Retina (tissue), 1 donor: ENCODE measurements around the gene MRPS14.
A peak's percentile ranks its signal among the peaks of the same experiment; 100 is the strongest.
"Not testable (repeated sequence)": the region's sequence is repeated elsewhere in the genome, so short reads cannot be mapped to it uniquely, and the experiment has no call there.

ENCODE experiments used
- DNase-seq: peaks from one replicate; pipeline ENCODE4 v3.0.0-alpha.2; 2016

MRPS14 gene

DNA sequence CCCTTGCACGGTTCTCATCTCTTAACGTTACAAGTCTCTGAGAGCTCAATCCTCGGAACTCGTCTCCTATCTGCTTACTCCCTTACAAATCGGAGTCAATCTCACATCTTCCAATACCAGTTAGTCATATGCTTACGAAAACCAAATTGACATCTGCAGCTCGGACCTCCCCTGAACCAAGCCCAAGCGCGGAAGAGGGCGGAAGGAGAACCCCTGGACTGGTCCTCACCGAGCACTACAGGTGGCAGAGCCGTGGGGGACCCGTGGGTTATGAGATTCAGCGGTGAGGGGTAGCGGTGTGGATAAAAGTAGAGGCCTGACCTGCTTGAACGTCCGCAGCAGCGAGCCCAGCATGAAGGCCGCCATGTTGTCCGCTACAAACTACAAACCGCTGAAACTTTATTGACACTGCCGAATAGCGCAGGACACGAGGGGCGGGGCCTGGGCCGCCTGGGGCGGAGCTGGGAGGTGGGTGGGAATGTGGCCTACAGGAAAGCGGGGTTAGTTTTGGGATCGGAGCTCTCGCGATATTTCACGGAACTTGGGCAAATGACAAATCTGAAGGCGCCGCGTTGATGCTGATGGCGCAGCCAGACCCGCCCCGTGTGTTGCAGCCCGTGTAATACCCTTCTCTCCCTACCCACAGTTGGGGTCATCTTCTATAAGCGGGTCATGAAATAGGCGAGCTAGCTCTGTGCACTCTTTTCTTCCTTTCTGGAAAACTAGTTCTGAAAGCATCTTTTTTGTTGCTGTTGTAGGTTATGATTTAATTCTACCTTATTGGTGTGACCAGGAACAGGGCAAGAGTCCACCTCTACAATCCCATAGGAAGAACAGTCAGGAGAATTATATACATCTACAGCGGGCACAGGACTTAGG, at the start of gene MRPS14:
MRPS14 (minus strand) TSS at position 383 of the 879 bp plus-strand sequence; CDS start at position 366, 17 bp downstream.
- peak; percentile 96 for DNase-seq

DNA sequence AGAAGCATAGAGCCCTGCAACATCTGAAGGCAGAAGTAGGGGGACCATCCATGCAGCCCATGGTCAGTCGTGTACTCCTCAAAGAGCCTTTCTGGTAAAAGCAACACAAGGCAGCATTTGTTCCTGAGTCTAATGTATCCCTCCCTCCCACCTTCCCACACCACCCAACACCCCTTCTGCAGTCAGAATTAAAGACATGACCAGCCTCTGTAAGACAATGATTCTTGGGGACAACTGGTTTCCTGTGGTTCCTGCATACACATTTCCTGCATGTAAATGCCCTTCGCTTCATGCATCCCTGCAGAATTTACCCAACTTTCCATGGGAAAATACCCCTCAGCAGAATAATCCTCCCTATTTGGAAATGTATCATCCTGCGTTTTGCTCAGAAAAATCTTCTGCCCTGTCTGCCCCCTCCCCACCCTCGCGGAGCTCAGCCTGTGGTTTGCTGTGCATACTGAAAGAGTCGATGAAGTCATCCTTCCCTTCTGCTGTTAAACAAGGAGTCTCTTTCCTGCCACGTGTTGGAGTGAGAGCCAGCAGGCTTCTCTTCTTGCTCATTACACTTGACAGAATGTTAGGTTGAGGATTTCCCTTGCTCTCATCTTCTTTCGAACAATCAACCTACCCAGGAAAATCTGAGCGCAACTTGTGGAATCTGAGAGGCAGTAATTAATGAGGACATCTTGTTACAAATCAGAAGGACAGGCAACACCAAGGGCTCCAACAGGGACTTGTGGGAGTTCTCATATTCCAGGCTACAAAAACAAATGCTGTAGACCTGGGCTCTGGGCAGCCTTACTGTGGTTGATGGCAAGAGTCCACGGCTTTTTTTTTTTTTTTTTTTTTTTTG, 49.1 kb upstream of the MRPS14 start:
- peak; percentile 72 for DNase-seq

DNA sequence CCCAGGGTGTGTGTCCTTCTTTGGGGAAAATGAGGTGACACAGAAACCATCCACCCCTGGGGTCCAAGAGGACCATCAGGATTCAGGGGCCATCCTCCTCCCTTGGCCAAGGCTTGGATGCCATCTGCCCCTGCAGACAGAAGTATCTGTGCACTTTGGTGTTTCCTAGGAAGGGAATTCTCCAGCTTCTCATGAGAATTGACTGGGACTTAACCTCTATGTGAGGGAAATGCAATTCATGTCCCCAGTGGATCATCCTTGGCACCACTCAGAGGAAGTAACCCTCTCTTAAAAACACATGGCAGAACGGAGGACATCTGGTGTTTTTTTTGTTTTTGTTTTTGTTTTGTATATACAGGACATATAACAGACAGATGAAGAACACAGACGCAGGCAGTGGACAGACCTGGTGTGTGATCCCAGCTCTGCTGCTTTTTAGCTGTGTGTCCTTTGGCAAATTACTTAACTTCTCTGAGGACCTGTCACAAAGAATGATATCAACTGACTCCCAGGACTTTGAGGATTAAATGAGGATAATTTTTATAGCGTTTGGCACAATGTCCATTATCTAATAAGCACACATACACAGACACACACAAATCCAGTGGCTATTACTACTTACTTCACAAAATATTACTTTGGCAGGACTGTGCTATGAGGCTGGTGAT, 48.2 kb upstream of the MRPS14 start:
- no peak for DNase-seq

DNA sequence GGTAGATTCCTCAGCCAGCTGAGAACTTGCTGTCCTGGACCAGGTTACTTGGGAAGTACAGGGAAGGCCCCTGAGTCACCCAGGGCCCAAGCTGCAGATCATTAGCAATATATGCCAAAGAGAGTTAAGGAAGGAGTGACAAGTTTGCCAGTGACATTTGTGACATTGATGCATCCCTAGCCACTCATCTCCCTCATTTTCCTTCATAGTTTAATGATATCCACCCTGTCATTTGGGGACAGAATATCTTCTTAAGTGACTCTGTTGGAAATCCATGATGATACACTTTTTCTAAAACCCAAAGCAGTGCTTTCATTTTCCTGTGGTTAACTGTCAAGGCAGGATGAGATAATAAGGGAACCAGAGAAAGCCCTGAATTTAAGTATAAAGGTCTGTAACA, 47.6 kb upstream of the MRPS14 start:
- DNase-seq: no peak

DNA sequence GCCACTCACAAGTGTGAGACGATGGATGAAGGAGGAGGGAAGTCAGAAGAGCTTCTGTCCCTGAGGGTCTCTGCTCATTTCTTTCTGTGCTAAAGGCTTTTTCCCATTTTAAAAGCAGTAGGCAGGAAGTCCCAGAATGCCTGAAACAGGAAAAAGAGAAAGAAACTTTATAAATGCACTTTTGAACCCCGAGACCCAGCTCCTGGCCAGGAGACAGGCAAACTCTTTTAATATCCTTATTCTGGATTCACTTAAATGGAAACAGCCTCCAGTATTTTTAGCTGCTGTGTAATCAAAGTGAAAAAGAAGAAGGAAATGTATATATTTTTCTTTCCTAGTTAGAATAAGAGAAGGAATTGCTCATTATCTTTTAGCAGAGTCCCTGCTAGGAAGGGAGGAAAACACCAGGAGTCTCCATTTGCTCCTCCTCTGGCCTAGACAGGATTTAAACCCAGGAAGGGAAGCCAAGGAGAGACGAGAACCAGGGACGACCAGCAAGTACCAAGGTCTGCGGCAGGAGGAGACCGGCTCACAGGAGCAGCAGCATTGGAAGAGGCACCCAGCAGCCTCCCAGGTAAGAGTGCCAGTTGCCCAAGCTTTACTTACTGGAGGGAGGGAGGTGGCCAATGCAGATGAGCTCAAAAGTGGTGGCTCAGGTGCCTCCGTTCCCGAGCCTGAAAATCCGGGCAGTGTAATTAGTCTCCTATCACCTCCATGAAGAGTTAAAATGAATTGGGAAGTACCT, 44.3 kb upstream of the MRPS14 start, which contains the start of gene TNN:
TNN (plus strand) TSS at position 472 of the 745 bp plus-strand sequence. CDS start 9,586 bp downstream, outside the sequence.
- DNase-seq: no peak

DNA sequence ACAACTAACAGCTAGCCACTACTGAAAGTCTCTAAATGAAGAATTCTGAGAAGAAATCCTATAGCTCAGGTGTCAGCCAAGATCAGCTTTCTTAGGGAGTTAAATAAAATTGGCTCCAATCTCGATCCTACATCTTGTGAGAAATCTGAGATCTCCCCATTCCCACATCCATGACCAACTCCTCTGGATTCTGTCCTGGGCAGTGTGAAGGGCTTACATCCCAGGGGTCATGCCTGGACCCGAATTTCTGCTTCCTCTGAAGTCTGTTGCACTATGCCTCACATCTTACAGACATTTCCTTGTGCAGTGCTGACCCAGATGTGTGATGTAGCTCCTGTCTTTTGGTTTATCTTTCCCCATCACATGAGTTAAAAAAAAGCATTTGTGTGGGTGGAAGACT, 39.6 kb upstream of the MRPS14 start:
- DNase-seq: no peak

DNA sequence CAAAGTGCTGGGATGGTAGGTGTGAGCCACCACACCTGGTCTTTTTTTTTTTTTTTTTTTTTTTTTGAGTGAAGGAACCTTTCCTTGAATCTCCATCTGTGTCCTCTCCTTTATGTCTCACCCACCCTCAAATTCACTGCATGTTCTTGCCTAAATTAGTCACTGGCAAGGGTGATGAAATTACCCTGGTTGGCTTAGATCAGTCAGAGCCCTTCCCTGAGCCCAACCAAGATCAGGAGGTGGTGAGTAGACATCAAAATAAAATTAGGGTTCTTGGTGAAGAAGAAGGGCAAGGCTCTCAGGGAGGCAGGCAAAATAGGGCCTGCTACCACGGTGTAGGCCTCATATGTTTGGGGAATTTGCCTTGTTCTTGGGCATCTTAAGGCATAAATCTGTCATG, 39.1 kb upstream of the MRPS14 start:
- no peak for DNase-seq

DNA sequence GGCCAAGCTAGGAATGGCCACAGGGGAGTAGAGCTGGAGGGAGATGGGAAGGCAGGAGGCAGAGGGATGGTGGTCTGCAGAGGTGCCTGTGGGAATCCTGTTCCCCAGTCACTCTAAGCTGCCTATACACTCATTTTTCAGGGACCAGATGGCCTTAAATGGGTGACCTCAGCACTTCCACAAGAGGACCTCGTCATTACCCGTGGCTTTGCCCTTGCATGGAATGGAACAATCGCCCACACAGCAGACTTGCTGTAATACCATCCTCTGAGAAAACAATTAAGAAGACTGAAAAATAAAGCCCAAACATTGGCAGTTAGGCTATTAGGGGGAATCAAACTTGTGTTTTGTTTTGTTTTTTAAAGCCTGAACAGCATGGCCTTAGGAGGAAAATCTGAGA, 31.5 kb upstream of the MRPS14 start:
- no peak for DNase-seq

DNA sequence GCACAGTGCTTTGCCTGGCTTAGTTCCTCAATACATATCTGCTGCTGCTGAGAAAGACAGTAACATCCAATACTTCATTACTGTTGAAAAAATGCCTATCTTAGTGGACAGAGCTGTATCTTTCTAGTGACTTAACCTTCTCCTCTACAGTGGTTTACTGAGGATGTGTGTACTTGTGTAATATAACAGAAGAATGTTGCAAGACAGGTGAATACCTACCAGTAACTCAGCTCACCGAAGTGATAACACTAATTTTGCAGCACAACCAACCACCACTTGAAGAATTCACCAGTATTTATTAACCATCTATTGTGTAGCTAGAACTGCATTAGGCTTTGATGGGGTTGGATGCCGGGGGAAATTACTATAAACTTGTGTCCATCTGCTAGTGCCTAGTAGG, 27.8 kb upstream of the MRPS14 start:
- no peak for DNase-seq

DNA sequence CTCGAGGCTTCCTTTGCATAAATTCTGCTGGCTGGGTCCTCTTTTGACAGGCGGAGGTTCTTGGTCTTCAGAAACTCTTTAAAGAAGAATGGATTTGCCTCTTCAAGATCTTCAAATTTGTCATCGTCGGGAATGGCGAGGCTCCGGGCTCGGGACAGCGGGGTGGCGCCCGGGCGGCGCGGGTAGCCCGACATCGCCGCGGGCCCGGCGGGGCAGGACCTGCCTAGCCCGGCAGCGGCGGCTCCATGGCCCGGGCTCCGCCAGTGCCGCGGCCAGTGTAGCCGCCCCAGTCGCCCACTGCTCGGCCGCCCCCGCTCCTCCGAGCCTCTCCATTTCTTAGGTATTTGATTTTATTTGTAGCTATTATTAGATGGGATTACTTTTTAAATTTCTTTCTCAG, 22.3 kb upstream of the MRPS14 start:
- no peak for DNase-seq

DNA sequence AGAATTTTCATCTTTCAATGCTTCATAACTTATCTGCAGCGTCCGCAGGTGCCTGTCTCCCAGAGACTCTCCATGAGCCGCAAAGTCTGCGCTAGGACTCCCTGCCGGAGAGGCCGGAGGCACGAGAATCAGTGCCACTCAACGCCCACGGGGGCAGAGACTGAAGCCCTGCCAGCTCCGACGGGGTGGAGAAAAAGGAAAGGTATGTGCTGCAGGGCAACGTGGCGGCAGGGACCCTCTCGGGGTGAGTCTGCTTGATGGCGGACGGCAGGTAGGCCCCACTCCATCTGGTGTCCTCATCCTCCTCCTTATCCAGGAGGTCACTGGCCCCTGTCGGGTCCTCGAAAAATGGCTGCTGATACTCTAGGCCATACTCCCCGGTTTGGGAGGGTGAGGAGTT, 21.9 kb upstream of the MRPS14 start:
- no peak for DNase-seq

DNA sequence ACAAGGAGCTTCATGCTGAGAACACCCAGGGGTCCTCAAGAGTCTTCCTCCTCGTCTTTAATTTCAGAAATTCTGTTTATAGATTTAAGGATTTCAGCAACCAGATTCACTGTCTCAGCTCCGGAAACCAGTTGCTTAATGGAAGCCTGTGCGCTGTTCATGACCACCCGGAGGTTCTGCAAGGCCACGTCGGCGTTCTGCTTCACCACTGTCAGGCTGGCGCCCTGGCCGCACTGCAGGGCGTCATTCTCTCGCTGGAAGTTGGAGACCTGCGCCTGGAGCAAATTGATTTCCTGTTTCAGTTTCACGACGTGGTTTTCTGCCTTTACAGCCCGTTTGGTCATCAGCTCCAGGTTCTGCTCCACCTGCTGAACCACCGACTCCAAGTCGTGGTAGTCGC, 21.4 kb upstream of the MRPS14 start:
- DNase-seq: not testable (repeated sequence)

DNA sequence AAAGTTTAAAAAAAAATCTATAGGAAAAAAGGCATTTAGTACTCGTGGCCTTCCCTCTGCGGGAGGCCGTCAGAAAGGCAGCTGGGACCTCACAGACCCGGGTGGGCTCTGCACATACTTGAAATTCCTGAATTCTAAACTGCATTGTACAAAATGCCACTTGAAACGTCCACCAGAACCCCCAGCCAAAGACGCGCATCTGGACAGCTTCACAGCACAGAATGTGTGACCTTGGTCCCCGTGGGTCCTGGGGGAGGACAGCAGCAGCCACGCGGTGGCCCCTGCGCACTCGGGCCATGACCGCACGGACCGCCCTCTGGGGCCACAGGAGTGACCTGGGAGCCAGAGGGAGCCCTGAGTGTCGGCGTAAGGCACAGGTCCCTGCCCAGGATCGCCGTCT, 20.6 kb upstream of the MRPS14 start:
- no peak for DNase-seq

DNA sequence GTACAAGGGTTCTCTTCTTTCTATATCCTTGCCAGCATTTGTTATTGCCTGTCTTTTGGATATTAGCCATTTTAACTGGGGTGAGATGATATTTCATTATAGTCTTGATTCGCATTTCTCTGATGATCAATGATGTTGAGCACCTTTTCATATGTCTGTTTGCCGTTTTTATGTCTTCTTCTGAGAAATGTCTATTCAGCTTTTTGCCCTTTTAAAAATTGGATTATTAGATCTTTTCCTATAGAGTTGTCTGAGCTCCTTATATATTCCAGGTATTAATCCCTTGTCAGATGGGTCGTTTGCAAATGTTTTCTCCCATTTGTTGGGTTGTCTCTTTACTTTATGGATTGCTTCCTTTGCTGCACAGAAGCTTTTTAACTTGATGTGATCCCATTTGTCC, 19.4 kb upstream of the MRPS14 start:
- no peak for DNase-seq

DNA sequence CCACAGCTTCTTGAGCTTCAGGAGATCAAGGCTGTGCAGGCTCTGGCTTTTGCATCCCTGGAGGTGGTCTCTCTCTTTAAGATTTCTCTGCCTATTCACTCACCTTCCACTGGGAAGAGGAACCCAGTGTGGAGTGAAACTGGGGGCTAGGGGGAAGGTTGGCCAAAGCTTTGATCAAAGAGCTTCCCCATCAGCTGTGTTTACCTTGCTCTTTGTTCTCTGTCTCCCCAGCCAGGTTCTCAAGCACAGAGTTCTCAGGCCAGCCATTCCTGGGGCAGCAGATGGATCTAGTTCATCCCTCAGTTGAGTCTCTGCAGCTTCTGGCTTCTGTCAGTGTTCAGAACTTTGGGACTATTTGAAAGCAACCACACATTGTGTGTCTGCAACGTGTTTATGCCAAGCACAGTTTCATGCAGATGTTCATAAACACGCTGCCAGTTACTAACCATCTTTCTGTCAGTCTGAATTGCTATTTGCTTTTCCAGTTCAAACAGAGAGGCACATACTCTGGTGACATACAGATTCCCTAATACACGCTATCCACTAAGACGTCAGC, 17.2 kb upstream of the MRPS14 start:
- DNase-seq: no peak

DNA sequence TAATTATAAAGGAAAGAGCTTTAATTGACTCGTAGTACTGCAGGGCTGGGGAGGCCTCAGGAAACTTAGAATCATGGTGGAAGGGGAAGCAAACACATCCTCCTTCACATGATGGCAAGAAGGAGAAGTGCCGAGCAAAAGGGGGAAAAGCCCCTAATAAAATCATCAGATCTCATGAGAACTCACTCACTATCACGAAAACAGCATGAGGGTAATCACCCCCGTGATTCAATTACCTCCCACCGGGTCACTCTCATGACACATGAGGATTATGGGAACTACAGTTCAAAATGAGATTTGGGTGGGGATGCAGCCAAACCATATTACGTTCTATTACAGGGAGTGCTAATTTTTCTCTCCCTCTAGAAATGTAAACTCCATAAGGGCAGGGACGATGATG, 14.2 kb upstream of the MRPS14 start:
- no peak for DNase-seq

DNA sequence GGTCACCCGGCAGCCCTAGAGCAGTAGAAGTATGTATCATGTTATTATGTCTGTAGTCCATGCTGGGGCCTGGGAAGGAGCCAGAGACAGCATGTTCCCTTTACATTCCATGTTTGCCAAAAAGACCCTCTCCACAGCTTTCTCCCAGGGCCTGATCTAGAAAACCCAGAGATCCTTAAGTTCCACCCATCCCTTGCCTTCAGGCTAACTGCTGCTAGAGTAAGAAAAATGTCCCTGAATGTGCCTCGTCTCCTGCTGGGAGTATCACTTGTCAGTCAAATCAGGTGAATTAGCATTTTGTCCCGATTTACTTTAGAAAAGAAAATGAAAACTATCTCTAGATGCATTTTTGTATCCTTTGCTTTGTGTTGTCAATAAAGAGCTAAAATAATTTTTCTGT, 13.3 kb upstream of the MRPS14 start:
- DNase-seq: no peak

DNA sequence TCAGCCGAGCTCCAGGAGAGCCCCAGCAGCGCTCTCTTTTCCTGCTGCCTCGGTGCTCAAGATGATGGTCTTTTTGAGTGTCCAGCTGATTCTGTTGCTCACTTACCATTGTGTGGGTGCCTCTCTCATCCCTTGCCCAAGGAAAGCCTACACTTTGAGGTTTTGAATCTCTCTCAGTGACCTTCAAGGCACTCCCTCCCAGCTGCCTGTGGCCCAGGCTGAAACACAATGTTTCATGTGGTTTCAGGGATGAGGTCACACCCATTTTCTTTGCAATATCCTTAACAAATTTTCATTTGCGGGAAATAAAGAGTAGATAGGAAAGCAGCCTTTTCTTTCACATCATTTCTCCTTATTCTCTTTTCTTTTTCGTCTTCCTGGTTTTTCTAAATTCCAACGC, 12.6 kb upstream of the MRPS14 start:
- no peak for DNase-seq

DNA sequence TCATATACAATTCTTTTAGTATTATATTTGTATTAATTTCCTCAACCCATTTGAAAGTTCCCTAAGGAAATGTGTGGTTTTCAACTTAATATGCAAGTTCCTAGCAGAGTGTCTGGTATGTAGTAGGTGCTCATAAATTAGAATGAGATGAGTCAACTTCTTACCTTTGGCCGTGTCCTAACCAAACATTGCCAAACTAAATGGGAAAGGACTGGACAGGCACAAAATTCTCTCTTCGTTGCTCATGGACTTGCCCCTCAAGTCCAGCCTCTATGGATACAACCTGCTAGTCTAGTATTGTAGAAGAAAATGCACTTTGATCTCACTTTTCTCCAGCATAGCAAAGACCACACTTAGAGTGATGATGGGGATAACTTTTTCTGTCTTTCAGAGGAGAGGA, 11.6 kb upstream of the MRPS14 start:
- DNase-seq: no peak

DNA sequence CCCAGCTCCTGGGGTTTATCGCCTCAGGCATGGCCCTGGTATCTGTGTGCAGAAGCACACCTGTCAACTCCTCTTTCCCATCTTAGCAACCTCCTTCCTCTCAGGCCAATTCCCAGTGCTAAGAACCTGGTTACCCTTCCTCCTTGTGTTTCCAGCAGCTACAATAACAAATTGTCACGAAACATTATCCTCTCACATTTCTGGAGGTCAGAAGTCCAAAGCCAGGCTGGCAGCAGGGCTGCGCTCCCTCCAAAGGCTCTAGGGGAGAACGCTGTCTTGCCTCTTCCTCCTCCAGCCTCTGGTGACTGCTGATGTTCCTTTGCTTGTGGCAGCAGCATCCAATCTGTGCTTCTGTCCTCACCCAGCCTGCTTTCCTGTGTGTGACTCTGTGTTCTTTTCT, 10.7 kb upstream of the MRPS14 start:
- DNase-seq: no peak

DNA sequence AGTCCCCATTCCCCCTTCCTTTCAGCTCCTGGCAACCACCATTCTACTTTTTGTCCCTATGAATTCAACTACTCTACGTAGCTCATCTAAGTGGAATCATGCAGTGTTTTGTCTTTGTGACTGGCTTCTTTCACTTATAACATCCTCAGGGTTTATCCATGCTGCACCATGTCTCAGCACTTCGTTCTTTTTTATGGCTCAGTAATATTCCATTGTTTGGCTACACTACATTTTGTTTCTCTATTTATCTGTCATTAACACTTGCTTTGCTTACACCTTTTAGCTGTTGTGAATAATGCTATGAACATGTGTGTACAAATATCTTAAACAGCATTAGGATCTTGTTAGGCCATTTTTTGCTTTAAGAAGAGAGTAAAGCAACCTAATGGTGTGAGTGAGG, 1.5 kb upstream of the MRPS14 start:
- DNase-seq: no peak

DNA sequence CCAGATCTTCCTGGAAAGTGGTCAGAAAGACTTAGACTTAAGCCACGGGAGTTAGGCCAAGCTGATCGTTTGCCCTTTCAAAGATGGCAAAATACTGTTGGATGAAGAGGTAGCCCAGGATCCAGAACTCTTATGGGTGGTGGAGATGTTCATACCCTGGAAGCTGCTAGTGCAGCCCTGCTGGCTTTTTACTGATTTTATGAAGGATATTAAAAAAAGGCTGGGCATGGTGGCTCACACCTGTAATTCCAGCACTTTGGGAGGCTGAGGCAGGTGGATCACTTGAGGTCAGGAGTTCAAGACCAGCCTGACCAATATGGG, 657 bp upstream of the MRPS14 start:
- DNase-seq: not testable (repeated sequence)
